H1 (cell line): ENCODE measurements around the gene TXNDC8. TPM values are rescaled to one million over a fixed set of nuclear protein-coding genes. Genes with fewer than 3 reads are reported as not detected.

Source experiments
- CBX5 ChIP-seq: fragments of 300-800, 300-1000 bp; sonication (generic); IDR thresholded peaks from 2 replicates; pipeline ENCODE4 v1.7.1; 2016; ENCODE audit warnings: antibody characterized with exemption, low read length, low read depth
- EP300 ChIP-seq, 2 experiments: IDR thresholded peaks; 1 replicate in 1 of 2; 2 replicates in 1 of 2; pipeline ENCODE4 v1.6.1; 2011 to 2012; ENCODE audit warnings: low read depth in 2 of 2, low read length in 2 of 2, mild to moderate bottlenecking in 2 of 2, borderline replicate concordance in 1 of 2, inconsistent platforms in 1 of 2, moderate library complexity in 1 of 2
- HDAC6 ChIP-seq: IDR thresholded peaks from one replicate; pipeline ENCODE4 v1.7.1; 2012; ENCODE audit warnings: low read depth, mild to moderate bottlenecking, inconsistent platforms, low read length, moderate library complexity
- SIX5 ChIP-seq: IDR thresholded peaks from 2 replicates; pipeline ENCODE4 v1.6.1; 2011; ENCODE audit warnings: mild to moderate bottlenecking, low read depth, low read length
- SP1 ChIP-seq: IDR thresholded peaks from 2 replicates; pipeline ENCODE4 v1.6.1; 2011; ENCODE audit warnings: low read depth, low read length
- TCF12 ChIP-seq: IDR thresholded peaks from 2 replicates; pipeline ENCODE4 v1.6.1; 2011; ENCODE audit warnings: low read depth, mild to moderate bottlenecking, low read length
- polyA plus RNA-seq, 7 experiments: library from polyadenylated mRNA; depleted of rRNA in 3 of 7; stranded (reverse) in 5 of 7; unstranded in 2 of 7; fragments of >200 nt in 5 of 7; fragments of 200-250 nt in 2 of 7; gene quantifications; 1 replicate in 5 of 7; 2 replicates in 1 of 7; 4 replicates in 1 of 7; pipeline versions ENCODE4 v1.2.1 to v1.2.3, GENCODE V29; 2011 to 2013; ENCODE audit warnings: missing spikeins in 2 of 7, mixed read lengths in 2 of 7
- total RNA-seq: library from RNA; stranded (reverse); fragmentation: NEBNext Ultra II Directional; extraction: Animal tissue kit (Norgen Biotek cat#: 25700); gene quantifications from 2 replicates; pipeline ENCODE4 v1.2.1, GENCODE V29; 2021
- TF ChIP-seq, protein P1 (sequence below): IDR thresholded peaks from 2 replicates; pipeline ENCODE4 v1.6.1; 2012; ENCODE audit warnings: low read length, inconsistent platforms
- TF ChIP-seq, protein P2 (sequence below): IDR thresholded peaks from 2 replicates; pipeline ENCODE4 v1.6.1; 2012; ENCODE audit warnings: inconsistent platforms

The TXNDC8 gene
- total and polyA plus RNA-seq, 2 of the 8 experiments (the other 6 are each of a cell fraction or from before 2014, with no cell fraction given): not detected

DNA sequence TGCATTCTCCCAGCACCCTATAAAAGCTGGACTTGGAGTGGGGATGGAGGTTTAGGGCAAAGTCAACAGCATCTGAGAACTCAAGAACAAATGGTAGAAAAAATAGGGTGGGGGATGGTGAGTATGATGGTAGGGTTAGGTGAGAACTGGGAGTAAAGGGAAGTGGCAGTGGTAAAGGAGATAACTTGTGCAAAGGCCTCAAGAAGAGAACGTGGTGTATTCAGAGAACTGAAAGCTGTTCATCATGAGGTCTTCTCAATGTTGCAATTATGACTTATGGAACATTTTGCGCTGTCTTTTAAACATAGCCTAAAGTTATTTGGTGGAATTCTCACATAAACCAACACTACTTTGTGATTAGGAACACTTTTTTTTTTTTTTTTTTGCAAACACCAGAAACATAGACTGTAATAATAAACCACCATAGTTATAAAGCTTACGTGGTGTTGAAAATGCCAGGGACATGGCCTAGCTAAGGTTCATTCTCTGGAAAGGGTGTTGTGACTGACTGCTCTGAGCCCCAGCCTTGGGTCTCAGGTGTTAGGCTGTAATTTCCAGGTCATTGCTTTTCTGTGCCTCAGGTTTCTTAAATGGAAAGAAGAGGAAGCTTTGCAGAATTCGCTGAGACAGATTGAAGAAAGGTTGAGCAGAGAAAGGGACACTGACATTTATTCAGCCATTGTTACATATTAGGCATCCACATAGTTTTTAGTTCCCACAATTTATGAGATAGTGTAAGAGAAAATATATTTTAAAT is 19.2 kb upstream of the TXNDC8 start (continued):
- TF ChIP-seq, protein P1, sequence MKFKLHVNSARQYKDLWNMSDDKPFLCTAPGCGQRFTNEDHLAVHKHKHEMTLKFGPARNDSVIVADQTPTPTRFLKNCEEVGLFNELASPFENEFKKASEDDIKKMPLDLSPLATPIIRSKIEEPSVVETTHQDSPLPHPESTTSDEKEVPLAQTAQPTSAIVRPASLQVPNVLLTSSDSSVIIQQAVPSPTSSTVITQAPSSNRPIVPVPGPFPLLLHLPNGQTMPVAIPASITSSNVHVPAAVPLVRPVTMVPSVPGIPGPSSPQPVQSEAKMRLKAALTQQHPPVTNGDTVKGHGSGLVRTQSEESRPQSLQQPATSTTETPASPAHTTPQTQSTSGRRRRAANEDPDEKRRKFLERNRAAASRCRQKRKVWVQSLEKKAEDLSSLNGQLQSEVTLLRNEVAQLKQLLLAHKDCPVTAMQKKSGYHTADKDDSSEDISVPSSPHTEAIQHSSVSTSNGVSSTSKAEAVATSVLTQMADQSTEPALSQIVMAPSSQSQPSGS: no peak
- TF ChIP-seq HDAC6 (no peak), EP300 (IDR thresholded peaks at IDR 0.05; ENCODE audit: borderline replicate concordance in 1 of 2, low read depth in 2 of 2, low read length in 2 of 2) (no peak), SIX5 (no peak), CBX5 (no peak), SP1 (no peak), TCF12 (no peak)
- TF ChIP-seq, protein P2, sequence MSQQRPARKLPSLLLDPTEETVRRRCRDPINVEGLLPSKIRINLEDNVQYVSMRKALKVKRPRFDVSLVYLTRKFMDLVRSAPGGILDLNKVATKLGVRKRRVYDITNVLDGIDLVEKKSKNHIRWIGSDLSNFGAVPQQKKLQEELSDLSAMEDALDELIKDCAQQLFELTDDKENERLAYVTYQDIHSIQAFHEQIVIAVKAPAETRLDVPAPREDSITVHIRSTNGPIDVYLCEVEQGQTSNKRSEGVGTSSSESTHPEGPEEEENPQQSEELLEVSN: no peak
- TF ChIP-seq, all 59 proteins: peak for 0
